Measurements from ENCODE around the gene MYO3B. TPM values are rescaled to one million over a fixed set of nuclear protein-coding genes. Genes with fewer than 3 reads are reported as not detected.

MYO3B gene
- total RNA-seq, 2 experiments from 2014 or later = 0.04 to 0.08 TPM

- Mint-ChIP-seq H3K27ac (no peak overlapping the region), H3K36me3 (no peaks in the 10 kb centered on the region), H3K27me3 (peaks cover 11% of the 10 kb centered on the region), H3K4me1 (no peaks in the 10 kb centered on the region), H3K9me3 (peaks cover under 1% of the 10 kb centered on the region), H3K4me3 (no peak overlapping the region)
- DNase-seq = no peak
Observed at GRCh38 chr2:170475878-170476277, 297.9 kb downstream of the MYO3B start.

GRCh38 chr2:170477630-170478029 is 299.7 kb downstream of the MYO3B start:
- no peak for DNase-seq
- Mint-ChIP-seq H3K36me3 (no peaks in the 10 kb centered on the region), H3K4me3 (no peak overlapping the region), H3K27me3 (peaks cover 7% of the 10 kb centered on the region), H3K9me3 (no peaks in the 10 kb centered on the region), H3K4me1 (no peaks in the 10 kb centered on the region), H3K27ac (no peak overlapping the region)

GRCh38 chr2:170481201-170481600 is 303.3 kb downstream of the MYO3B start:
- Mint-ChIP-seq H3K36me3 (no peaks in the 10 kb centered on the region), H3K4me3 (no peak overlapping the region), H3K4me1 (no peaks in the 10 kb centered on the region), H3K9me3 (no peaks in the 10 kb centered on the region), H3K27me3 (peaks cover 4% of the 10 kb centered on the region), H3K27ac (no peak overlapping the region)
- DNase-seq = no peak

- Mint-ChIP-seq H3K9me3 (no peaks in the 10 kb centered on the region), H3K27ac (no peak overlapping the region), H3K36me3 (no peaks in the 10 kb centered on the region), H3K4me3 (no peak overlapping the region), H3K27me3 (no peaks in the 10 kb centered on the region), H3K4me1 (no peaks in the 10 kb centered on the region)
- DNase-seq = no peak
Observed at GRCh38 chr2:170484552-170484951, 306.6 kb downstream of the MYO3B start.

GRCh38 chr2:170485254-170486026 is 307.5 kb downstream of the MYO3B start:
- Mint-ChIP-seq H3K4me3 (no peak overlapping the region), H3K4me1 (no peaks in the 10 kb centered on the region), H3K27me3 (no peaks in the 10 kb centered on the region), H3K36me3 (no peaks in the 10 kb centered on the region), H3K9me3 (no peaks in the 10 kb centered on the region), H3K27ac (no peak overlapping the region)
- no peak for DNase-seq

- DNase-seq = no peak
- H3K4me3 Mint-ChIP-seq = no peak overlapping the region
- H3K36me3 Mint-ChIP-seq = no peaks in the 10 kb centered on the region
- no peaks in the 10 kb centered on the region for H3K4me1 Mint-ChIP-seq
- no peaks in the 10 kb centered on the region for H3K9me3 Mint-ChIP-seq
- no peak overlapping the region for H3K27ac Mint-ChIP-seq
- no peaks in the 10 kb centered on the region for H3K27me3 Mint-ChIP-seq
Observed at GRCh38 chr2:170486730-170487129, 308.8 kb downstream of the MYO3B start.

GRCh38 chr2:170488807-170489206 is 310.9 kb downstream of the MYO3B start:
- no peak overlapping the region for H3K4me3 Mint-ChIP-seq
- H3K27ac Mint-ChIP-seq = no peak overlapping the region
- H3K36me3 Mint-ChIP-seq = no peaks in the 10 kb centered on the region
- DNase-seq = no peak
- no peaks in the 10 kb centered on the region for H3K9me3 Mint-ChIP-seq
- peaks cover 3% of the 10 kb centered on the region for H3K27me3 Mint-ChIP-seq
- H3K4me1 Mint-ChIP-seq = no peaks in the 10 kb centered on the region

- H3K36me3 Mint-ChIP-seq = no peaks in the 10 kb centered on the region
- no peaks in the 10 kb centered on the region for H3K9me3 Mint-ChIP-seq
- H3K4me1 Mint-ChIP-seq = no peaks in the 10 kb centered on the region
- H3K4me3 Mint-ChIP-seq = no peak overlapping the region
- no peak for DNase-seq
- H3K27ac Mint-ChIP-seq = no peak overlapping the region
- peaks cover 11% of the 10 kb centered on the region for H3K27me3 Mint-ChIP-seq
Observed at GRCh38 chr2:170492010-170492409, 314.1 kb downstream of the MYO3B start.

GRCh38 chr2:170493426-170494097 is 315.6 kb downstream of the MYO3B start:
- H3K27ac Mint-ChIP-seq = no peak overlapping the region
- H3K4me3 Mint-ChIP-seq = no peak overlapping the region
- H3K4me1 Mint-ChIP-seq = no peaks in the 10 kb centered on the region

GRCh38 chr2:170495896-170496295 is 317.9 kb downstream of the MYO3B start:
- no peaks in the 10 kb centered on the region for H3K9me3 Mint-ChIP-seq
- H3K4me3 Mint-ChIP-seq = no peak overlapping the region
- H3K27me3 Mint-ChIP-seq = peaks cover 24% of the 10 kb centered on the region

More at GRCh38 chr2:170493426-170494097, 315.6 kb downstream of the MYO3B start:
- H3K27me3 Mint-ChIP-seq = peaks cover 14% of the 10 kb centered on the region
- H3K9me3 Mint-ChIP-seq = no peaks in the 10 kb centered on the region
- no peak for DNase-seq
- H3K36me3 Mint-ChIP-seq = no peaks in the 10 kb centered on the region

GRCh38 chr2:170498619-170499018 is 320.7 kb downstream of the MYO3B start:
- Mint-ChIP-seq H3K4me1 (no peaks in the 10 kb centered on the region), H3K4me3 (no peak overlapping the region), H3K36me3 (no peaks in the 10 kb centered on the region), H3K27me3 (peaks cover 21% of the 10 kb centered on the region), H3K27ac (no peak overlapping the region), H3K9me3 (no peaks in the 10 kb centered on the region)
- no peak for DNase-seq

More at GRCh38 chr2:170495896-170496295, 317.9 kb downstream of the MYO3B start:
- DNase-seq = no peak
- no peaks in the 10 kb centered on the region for H3K4me1 Mint-ChIP-seq
- no peaks in the 10 kb centered on the region for H3K36me3 Mint-ChIP-seq
- no peak overlapping the region for H3K27ac Mint-ChIP-seq

GRCh38 chr2:170500104-170500503 is 322.2 kb downstream of the MYO3B start:
- H3K36me3 Mint-ChIP-seq = no peaks in the 10 kb centered on the region
- no peaks in the 10 kb centered on the region for H3K4me1 Mint-ChIP-seq
- no peak for DNase-seq
- H3K9me3 Mint-ChIP-seq = no peaks in the 10 kb centered on the region
- H3K4me3 Mint-ChIP-seq = no peak overlapping the region
- no peak overlapping the region for H3K27ac Mint-ChIP-seq
- H3K27me3 Mint-ChIP-seq = peaks cover 27% of the 10 kb centered on the region

- Mint-ChIP-seq H3K4me1 (peaks cover 4% of the 10 kb centered on the region), H3K36me3 (no peaks in the 10 kb centered on the region), H3K9me3 (no peaks in the 10 kb centered on the region), H3K27ac (no peak overlapping the region), H3K27me3 (peaks cover 29% of the 10 kb centered on the region), H3K4me3 (no peak overlapping the region)
- DNase-seq = no peak
Observed at GRCh38 chr2:170500770-170501169, 322.8 kb downstream of the MYO3B start.

GRCh38 chr2:170501421-170502043 is 323.6 kb downstream of the MYO3B start:
- H3K9me3 Mint-ChIP-seq = no peaks in the 10 kb centered on the region
- H3K4me1 Mint-ChIP-seq = peaks cover 12% of the 10 kb centered on the region
- H3K4me3 Mint-ChIP-seq = no peak overlapping the region
- no peaks in the 10 kb centered on the region for H3K36me3 Mint-ChIP-seq
- H3K27ac Mint-ChIP-seq = no peak overlapping the region
- H3K27me3 Mint-ChIP-seq = peaks cover 32% of the 10 kb centered on the region
- DNase-seq = no peak

- H3K4me1 Mint-ChIP-seq = peaks cover 22% of the 10 kb centered on the region
- no peak overlapping the region for H3K27ac Mint-ChIP-seq
- peaks cover 42% of the 10 kb centered on the region for H3K27me3 Mint-ChIP-seq
- H3K9me3 Mint-ChIP-seq = no peaks in the 10 kb centered on the region
- DNase-seq = no peak
- H3K4me3 Mint-ChIP-seq = no peak overlapping the region
- H3K36me3 Mint-ChIP-seq = no peaks in the 10 kb centered on the region
Observed at GRCh38 chr2:170502361-170503130, 324.6 kb downstream of the MYO3B start.

All from activated naive CD8-positive, alpha-beta T cell treated with anti-CD3 and anti-CD28 coated beads for 36 hours (primary cell).